ENCODE measurements around the gene CD63.

- TF ChIP-seq, protein P1, sequence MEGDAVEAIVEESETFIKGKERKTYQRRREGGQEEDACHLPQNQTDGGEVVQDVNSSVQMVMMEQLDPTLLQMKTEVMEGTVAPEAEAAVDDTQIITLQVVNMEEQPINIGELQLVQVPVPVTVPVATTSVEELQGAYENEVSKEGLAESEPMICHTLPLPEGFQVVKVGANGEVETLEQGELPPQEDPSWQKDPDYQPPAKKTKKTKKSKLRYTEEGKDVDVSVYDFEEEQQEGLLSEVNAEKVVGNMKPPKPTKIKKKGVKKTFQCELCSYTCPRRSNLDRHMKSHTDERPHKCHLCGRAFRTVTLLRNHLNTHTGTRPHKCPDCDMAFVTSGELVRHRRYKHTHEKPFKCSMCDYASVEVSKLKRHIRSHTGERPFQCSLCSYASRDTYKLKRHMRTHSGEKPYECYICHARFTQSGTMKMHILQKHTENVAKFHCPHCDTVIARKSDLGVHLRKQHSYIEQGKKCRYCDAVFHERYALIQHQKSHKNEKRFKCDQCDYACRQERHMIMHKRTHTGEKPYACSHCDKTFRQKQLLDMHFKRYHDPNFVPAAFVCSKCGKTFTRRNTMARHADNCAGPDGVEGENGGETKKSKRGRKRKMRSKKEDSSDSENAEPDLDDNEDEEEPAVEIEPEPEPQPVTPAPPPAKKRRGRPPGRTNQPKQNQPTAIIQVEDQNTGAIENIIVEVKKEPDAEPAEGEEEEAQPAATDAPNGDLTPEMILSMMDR (conservative IDR thresholded peaks at IDR 0.05; ENCODE audit: low read depth, low read length) = no peak
- TF ChIP-seq CEBPB (IDR thresholded peaks at IDR 0.05; ENCODE audit: low read depth, low read length) = no peak
- TF ChIP-seq POLR2A (IDR thresholded peaks at IDR 0.05; ENCODE audit: low read depth, low read length) = no peak
Measured at GRCh38 chr12:55762646-55763045, 33.8 kb upstream of the CD63 start.
